ENCODE data around the gene ZNF385B.

DNA sequence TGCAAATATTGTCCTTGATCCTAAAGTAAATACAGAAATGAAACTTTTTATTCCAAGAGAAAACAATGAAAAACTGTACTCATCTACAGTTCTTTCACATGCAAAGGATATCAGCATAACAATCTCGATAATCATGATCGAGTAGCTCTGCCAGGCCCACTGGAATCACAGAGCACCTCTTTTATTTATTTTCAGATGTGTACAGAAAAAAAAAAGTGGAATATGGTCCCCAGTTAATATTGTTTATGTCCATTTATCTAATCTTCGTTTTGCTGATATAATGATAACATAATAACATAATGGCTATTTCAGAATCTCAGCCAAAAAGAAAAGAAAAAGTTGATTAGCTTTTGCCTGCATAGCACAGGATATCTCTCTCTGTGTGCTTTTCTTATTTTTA, 6.5 kb downstream of the ZNF385B start:
- TF ChIP-seq, protein P1, sequence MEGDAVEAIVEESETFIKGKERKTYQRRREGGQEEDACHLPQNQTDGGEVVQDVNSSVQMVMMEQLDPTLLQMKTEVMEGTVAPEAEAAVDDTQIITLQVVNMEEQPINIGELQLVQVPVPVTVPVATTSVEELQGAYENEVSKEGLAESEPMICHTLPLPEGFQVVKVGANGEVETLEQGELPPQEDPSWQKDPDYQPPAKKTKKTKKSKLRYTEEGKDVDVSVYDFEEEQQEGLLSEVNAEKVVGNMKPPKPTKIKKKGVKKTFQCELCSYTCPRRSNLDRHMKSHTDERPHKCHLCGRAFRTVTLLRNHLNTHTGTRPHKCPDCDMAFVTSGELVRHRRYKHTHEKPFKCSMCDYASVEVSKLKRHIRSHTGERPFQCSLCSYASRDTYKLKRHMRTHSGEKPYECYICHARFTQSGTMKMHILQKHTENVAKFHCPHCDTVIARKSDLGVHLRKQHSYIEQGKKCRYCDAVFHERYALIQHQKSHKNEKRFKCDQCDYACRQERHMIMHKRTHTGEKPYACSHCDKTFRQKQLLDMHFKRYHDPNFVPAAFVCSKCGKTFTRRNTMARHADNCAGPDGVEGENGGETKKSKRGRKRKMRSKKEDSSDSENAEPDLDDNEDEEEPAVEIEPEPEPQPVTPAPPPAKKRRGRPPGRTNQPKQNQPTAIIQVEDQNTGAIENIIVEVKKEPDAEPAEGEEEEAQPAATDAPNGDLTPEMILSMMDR (IDR thresholded peaks at IDR 0.05): no peak
- no peak for TF ChIP-seq NR3C1 (CRISPR knock-in tag; conservative IDR thresholded peaks at IDR 0.05; ENCODE audit: low read depth)
- TF ChIP-seq, protein P2, sequence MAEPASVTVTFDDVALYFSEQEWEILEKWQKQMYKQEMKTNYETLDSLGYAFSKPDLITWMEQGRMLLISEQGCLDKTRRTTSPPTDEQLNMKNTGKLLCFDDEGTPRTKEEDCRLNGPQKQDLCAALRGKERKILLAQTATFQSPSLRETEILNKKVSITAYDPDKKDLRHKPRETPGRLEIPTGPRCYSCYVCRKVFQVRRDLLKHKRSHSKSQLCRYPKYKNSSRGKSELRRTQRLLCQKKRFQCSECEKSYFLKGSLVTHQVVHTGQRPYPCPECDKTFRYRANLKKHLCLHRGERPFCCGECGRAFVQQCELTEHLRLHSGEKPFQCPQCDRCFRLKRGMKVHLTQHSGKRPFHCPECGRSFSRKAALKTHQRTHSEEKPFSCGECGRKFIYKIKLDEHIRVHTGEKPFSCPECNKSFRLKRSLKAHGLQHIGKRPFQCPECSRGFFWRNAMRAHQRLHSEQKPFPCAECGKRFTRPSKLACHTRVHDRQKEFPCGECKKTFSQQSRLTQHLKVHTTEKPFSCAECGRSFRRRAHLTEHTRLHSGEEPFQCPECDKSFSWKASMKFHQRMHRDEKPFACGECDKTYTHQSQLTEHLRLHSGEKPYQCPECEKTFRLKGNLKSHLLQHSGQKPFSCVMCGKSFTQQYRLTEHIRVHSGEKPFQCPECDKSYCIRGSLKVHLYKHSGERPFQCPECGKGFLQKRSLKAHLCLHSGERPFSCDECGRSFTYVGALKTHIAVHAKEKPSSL (CRISPR knock-in tag; conservative IDR thresholded peaks at IDR 0.05): no peak
- no peak for TF ChIP-seq ESRRA (CRISPR knock-in tag; IDR thresholded peaks at IDR 0.05; ENCODE audit: borderline replicate concordance)
- TF ChIP-seq, protein P3, sequence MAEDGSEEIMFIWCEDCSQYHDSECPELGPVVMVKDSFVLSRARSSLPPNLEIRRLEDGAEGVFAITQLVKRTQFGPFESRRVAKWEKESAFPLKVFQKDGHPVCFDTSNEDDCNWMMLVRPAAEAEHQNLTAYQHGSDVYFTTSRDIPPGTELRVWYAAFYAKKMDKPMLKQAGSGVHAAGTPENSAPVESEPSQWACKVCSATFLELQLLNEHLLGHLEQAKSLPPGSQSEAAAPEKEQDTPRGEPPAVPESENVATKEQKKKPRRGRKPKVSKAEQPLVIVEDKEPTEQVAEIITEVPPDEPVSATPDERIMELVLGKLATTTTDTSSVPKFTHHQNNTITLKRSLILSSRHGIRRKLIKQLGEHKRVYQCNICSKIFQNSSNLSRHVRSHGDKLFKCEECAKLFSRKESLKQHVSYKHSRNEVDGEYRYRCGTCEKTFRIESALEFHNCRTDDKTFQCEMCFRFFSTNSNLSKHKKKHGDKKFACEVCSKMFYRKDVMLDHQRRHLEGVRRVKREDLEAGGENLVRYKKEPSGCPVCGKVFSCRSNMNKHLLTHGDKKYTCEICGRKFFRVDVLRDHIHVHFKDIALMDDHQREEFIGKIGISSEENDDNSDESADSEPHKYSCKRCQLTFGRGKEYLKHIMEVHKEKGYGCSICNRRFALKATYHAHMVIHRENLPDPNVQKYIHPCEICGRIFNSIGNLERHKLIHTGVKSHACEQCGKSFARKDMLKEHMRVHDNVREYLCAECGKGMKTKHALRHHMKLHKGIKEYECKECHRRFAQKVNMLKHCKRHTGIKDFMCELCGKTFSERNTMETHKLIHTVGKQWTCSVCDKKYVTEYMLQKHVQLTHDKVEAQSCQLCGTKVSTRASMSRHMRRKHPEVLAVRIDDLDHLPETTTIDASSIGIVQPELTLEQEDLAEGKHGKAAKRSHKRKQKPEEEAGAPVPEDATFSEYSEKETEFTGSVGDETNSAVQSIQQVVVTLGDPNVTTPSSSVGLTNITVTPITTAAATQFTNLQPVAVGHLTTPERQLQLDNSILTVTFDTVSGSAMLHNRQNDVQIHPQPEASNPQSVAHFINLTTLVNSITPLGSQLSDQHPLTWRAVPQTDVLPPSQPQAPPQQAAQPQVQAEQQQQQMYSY (CRISPR knock-in tag; IDR thresholded peaks at IDR 0.05): no peak
- no peak for TF ChIP-seq NFYB (CRISPR knock-in tag; conservative IDR thresholded peaks at IDR 0.05; ENCODE audit: low read depth)
- TF ChIP-seq FOXP1 (CRISPR knock-in tag; IDR thresholded peaks at IDR 0.05; ENCODE audit: borderline replicate concordance): no peak
- no peak for TF ChIP-seq SP1 (CRISPR knock-in tag; conservative IDR thresholded peaks at IDR 0.05)
